ENCODE data around the gene TMEM132D. TPM values are rescaled to one million over a fixed set of nuclear protein-coding genes. Genes with fewer than 3 reads are reported as not detected.

TMEM132D gene
- total RNA-seq, 4 donors from 2014 or later = not detected

DNA sequence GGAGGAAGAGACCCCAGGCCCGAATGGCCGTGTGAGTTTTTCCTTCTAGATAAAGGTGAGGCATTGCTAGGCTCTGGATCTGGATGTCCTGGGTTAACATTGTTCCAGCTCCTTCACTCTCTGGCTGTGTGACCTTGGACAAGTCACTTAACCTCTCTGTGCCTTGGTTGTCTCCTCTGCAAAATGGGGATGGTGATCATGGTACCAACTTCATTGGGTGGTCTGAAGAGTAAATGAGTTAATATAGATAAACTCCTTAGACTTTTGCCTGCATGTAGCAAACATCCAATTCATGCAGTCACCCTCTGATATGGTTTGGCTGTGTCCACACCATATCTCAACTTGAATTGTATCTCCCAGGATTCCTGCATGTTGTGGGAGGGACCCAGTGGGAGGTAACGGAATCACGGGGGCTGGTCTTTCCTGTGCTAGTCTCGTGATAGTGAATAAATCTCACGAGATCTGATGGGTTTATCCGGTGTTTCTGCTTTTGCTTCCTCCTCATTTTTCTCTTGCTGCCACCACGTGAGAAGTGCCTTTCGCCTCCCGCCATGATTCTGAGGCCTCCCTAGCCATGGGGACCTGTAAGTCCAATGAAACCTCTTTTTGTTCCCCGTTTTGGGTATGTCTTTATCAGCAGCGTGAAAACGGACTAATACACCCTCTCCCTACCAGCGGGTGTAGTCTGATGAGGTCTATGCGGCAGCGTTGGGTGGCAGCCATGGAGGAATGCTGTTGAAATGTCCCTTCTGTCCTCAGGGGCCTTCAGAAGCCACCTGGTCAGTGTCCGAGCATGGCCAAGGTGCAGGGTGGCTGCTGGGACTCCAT lies 794.4 kb downstream of the TMEM132D start:
- TF ChIP-seq, protein P1, sequence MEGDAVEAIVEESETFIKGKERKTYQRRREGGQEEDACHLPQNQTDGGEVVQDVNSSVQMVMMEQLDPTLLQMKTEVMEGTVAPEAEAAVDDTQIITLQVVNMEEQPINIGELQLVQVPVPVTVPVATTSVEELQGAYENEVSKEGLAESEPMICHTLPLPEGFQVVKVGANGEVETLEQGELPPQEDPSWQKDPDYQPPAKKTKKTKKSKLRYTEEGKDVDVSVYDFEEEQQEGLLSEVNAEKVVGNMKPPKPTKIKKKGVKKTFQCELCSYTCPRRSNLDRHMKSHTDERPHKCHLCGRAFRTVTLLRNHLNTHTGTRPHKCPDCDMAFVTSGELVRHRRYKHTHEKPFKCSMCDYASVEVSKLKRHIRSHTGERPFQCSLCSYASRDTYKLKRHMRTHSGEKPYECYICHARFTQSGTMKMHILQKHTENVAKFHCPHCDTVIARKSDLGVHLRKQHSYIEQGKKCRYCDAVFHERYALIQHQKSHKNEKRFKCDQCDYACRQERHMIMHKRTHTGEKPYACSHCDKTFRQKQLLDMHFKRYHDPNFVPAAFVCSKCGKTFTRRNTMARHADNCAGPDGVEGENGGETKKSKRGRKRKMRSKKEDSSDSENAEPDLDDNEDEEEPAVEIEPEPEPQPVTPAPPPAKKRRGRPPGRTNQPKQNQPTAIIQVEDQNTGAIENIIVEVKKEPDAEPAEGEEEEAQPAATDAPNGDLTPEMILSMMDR (IDR thresholded peaks at IDR 0.05; ENCODE audit: low read depth) = no peak

DNA sequence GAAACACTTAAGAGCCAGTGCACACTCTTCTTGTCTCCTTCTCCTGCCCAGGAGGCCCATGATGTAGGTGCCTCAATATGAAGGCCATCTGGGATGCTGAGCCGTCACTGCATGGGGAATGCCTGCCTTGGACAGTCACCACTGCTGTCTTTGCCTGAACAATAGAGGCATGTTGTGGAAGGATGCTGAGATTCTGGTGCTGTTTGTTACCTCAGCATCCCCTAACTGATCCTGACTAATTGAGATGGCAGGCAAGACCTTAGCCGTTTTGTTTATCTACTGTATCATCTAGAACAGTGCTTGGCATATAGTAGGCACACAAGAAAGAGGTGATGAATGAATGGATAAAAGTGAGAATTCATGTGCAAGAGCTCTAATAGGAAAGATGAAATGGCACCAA lies 797.1 kb downstream of the TMEM132D start:
- TF ChIP-seq, protein P1 (IDR thresholded peaks at IDR 0.05; ENCODE audit: low read depth) = no peak

DNA sequence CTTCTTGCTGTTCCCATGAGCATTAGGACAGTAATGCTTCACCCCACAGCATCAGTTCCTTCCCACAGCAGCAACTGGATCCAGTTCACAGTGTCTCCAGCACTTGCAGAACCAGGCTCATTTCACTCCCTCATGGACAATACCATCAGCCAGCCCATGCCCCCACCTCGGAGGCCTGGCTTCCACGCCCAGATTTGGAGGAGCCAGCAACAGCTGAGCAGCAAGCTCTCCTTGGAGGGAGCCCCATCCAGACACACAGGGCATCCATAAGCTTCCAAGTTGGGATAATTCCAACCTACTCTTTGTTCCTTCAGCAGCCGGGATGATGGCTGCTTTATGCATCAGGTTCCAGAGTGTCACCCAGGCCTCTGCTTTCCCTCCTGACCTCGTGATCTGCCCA lies 800.6 kb downstream of the TMEM132D start:
- TF ChIP-seq, protein P1 (IDR thresholded peaks at IDR 0.05; ENCODE audit: low read depth) = no peak

DNA sequence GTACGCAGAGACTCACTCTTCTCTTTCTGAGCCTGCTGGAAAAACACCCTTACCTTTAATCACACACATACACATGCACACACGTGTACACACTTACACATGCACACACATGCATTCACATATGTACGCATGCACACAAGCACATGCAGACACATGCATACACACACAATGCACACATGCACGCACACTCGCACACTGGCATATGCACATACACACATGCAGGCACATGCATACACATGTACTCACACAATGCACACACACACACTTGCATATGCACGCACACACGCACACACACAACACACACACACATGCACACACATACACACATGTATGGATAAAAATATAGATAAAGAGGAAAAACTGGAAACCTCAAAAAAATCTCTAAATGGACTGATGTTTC lies 801.6 kb downstream of the TMEM132D start:
- TF ChIP-seq, protein P1 (IDR thresholded peaks at IDR 0.05; ENCODE audit: low read depth) = no peak

DNA sequence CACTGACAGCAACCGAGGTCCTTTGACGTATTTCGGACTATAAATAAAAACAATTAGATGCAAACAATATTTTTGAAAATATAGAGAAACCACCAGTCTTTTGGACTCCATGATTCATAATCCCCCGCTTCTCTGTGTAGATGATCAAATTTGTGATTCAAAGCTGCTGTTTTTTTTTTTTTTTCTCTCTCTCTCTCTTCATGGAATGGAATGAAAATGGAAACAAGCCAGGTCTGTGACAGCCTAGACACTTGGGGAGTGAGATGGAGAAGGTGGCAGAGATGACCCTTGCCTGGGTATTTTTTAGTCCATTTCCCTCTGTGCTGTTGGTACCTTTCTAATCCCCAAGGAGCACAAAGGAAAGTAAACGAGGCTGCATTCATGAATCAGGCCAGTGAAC lies 802.0 kb downstream of the TMEM132D start:
- TF ChIP-seq, protein P1 (IDR thresholded peaks at IDR 0.05; ENCODE audit: low read depth) = no peak

DNA sequence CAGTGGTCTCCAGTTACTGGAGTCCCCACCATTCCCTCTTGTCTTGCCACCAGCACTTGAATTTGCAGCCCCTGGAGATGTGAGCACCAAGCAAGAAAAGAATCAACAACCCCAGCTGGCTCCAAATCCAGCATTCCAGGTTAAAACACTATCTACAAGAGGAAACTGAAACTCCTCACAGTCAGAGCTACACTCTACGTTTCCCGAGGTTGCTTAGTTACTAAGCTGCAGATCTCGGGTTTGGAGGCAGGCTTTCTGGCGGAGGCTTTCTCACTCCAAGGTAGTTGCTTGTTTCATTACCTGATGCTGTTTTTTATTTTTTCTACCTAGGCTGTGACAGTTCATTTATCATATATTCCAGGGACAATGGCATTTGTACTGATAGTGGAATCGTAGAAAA lies 802.4 kb downstream of the TMEM132D start:
- TF ChIP-seq, protein P1 (IDR thresholded peaks at IDR 0.05; ENCODE audit: low read depth) = no peak

DNA sequence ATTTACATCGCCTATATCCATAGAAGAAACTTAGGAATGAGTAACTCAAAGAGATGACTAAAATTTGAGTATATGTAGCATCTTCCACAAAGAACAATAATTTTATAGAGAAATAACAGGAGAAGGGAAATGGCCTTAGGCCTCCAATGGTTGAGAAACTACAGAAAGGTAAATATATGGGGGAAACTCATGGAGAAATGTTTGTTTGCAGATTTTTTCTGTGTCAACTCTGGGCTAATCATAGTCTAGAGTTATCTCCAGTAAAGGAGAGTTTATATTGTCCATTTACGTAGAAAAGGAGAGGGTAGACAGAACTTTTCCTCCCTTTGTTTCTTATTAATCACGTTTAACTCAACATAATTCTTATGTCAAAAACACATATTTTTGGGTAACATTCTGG lies 806.4 kb downstream of the TMEM132D start:
- TF ChIP-seq, protein P1 (IDR thresholded peaks at IDR 0.05; ENCODE audit: low read depth) = no peak
